ENCODE measurements around the gene ZNF101. TPM values are rescaled to one million over a fixed set of nuclear protein-coding genes. Genes with fewer than 3 reads are reported as not detected.
A peak's percentile ranks its signal among the peaks of the same experiment; 100 is the strongest.
"Not testable (repeated sequence)": the region's sequence is repeated elsewhere in the genome, so short reads cannot be mapped to it uniquely, and the experiment has no call there.

Gene ZNF101
- total RNA-seq, 1 donor from 2014 or later = 4.7 TPM

GRCh38 chr19:19659646-19660245 lies 8.9 kb upstream of the ZNF101 start:
- Histone ChIP-seq H3K27me3 (ENCODE audit: control insufficient read depth in 3 of 3, insufficient read depth in 3 of 3, low read length in 3 of 3) (no peaks in the 10 kb centered on the region), H3K36me3 (ENCODE audit: control insufficient read depth in 3 of 3, insufficient read depth in 3 of 3, low read length in 3 of 3) (peaks cover 51 to 57% (median 53%) of the 10 kb centered on the region in 3 donors), H3K4me3 (ENCODE audit: low read length in 3 of 3) (no peak overlapping the region), H3K9me3 (ENCODE audit: control insufficient read depth in 3 of 3, low read length in 3 of 3) (no peaks in the 10 kb centered on the region), H3K4me1 (ENCODE audit: control insufficient read depth in 3 of 3, insufficient read depth in 3 of 3, low read length in 3 of 3) (peaks cover 19 to 24% (median 20%) of the 10 kb centered on the region in 3 donors), H3K9ac (ENCODE audit: low read depth in 1 of 3, low read length in 3 of 3) (no peak overlapping the region), H3K27ac (ENCODE audit: low read depth, low read length) (no peak overlapping the region)

GRCh38 chr19:19661141-19661674 lies 7.4 kb upstream of the ZNF101 start:
- peaks cover 19 to 24% (median 20%) of the 10 kb centered on the region in 3 donors for H3K4me1 ChIP-seq (ENCODE audit: control insufficient read depth in 3 of 3, insufficient read depth in 3 of 3, low read length in 3 of 3)
- H3K27ac ChIP-seq (ENCODE audit: low read depth, low read length) = no peak overlapping the region
- no peak overlapping the region for H3K4me3 ChIP-seq (ENCODE audit: low read length in 3 of 3)
- peaks cover 36 to 42% (median 39%) of the 10 kb centered on the region in 3 donors for H3K36me3 ChIP-seq (ENCODE audit: control insufficient read depth in 3 of 3, insufficient read depth in 3 of 3, low read length in 3 of 3)
- H3K9ac ChIP-seq (ENCODE audit: low read depth in 1 of 3, low read length in 3 of 3) = peak overlapping the region in 1 of 3 donors; percentile 25
- no peaks in the 10 kb centered on the region for H3K9me3 ChIP-seq (ENCODE audit: control insufficient read depth in 3 of 3, low read length in 3 of 3)
- H3K27me3 ChIP-seq (ENCODE audit: control insufficient read depth in 3 of 3, insufficient read depth in 3 of 3, low read length in 3 of 3) = no peaks in the 10 kb centered on the region

GRCh38 chr19:19661675-19662251 lies 6.9 kb upstream of the ZNF101 start:
- H3K9me3 ChIP-seq (ENCODE audit: control insufficient read depth in 3 of 3, low read length in 3 of 3) = no peaks in the 10 kb centered on the region
- H3K4me1 ChIP-seq (ENCODE audit: control insufficient read depth in 3 of 3, insufficient read depth in 3 of 3, low read length in 3 of 3) = peaks cover 19 to 24% (median 20%) of the 10 kb centered on the region in 3 donors
- no peak overlapping the region for H3K27ac ChIP-seq (ENCODE audit: low read depth, low read length)
- peak overlapping the region in 1 of 3 donors; percentile 25 for H3K9ac ChIP-seq (ENCODE audit: low read depth in 1 of 3, low read length in 3 of 3)
- peak overlapping the region in 2 of 3 donors; percentile 96 to 99 for H3K4me3 ChIP-seq (ENCODE audit: low read length in 3 of 3)
- no peaks in the 10 kb centered on the region for H3K27me3 ChIP-seq (ENCODE audit: control insufficient read depth in 3 of 3, insufficient read depth in 3 of 3, low read length in 3 of 3)
- H3K36me3 ChIP-seq (ENCODE audit: control insufficient read depth in 3 of 3, insufficient read depth in 3 of 3, low read length in 3 of 3) = peaks cover 30 to 36% (median 33%) of the 10 kb centered on the region in 3 donors

GRCh38 chr19:19662344-19662743 lies 6.3 kb upstream of the ZNF101 start:
- H3K36me3 ChIP-seq (ENCODE audit: control insufficient read depth in 3 of 3, insufficient read depth in 3 of 3, low read length in 3 of 3) = peaks cover 25 to 31% (median 28%) of the 10 kb centered on the region in 3 donors
- peaks cover 19 to 24% (median 20%) of the 10 kb centered on the region in 3 donors for H3K4me1 ChIP-seq (ENCODE audit: control insufficient read depth in 3 of 3, insufficient read depth in 3 of 3, low read length in 3 of 3)
- H3K9ac ChIP-seq (ENCODE audit: low read depth in 1 of 3, low read length in 3 of 3) = peak overlapping the region; percentile 77 to 96 (median 95)
- peak overlapping the region; percentile 93 to 99 (median 96) for H3K4me3 ChIP-seq (ENCODE audit: low read length in 3 of 3)
- no peaks in the 10 kb centered on the region for H3K9me3 ChIP-seq (ENCODE audit: control insufficient read depth in 3 of 3, low read length in 3 of 3)
- no peaks in the 10 kb centered on the region for H3K27me3 ChIP-seq (ENCODE audit: control insufficient read depth in 3 of 3, insufficient read depth in 3 of 3, low read length in 3 of 3)
- H3K27ac ChIP-seq (ENCODE audit: low read depth, low read length) = no peak overlapping the region

- Histone ChIP-seq H3K9ac (ENCODE audit: low read depth in 1 of 3, low read length in 3 of 3) (peak overlapping the region; percentile 77 to 96 (median 95)), H3K36me3 (ENCODE audit: control insufficient read depth in 3 of 3, insufficient read depth in 3 of 3, low read length in 3 of 3) (peaks cover 20 to 26% (median 24%) of the 10 kb centered on the region in 3 donors), H3K27ac (ENCODE audit: low read depth, low read length) (peak overlapping the region; percentile 94), H3K27me3 (ENCODE audit: control insufficient read depth in 3 of 3, insufficient read depth in 3 of 3, low read length in 3 of 3) (no peaks in the 10 kb centered on the region), H3K9me3 (ENCODE audit: control insufficient read depth in 3 of 3, low read length in 3 of 3) (no peaks in the 10 kb centered on the region), H3K4me1 (ENCODE audit: control insufficient read depth in 3 of 3, insufficient read depth in 3 of 3, low read length in 3 of 3) (peaks cover 19 to 24% (median 20%) of the 10 kb centered on the region in 3 donors), H3K4me3 (ENCODE audit: low read length in 3 of 3) (peak overlapping the region; percentile 93 to 99 (median 96))
Observed at GRCh38 chr19:19662871-19663255, 5.8 kb upstream of the ZNF101 start.

- Histone ChIP-seq H3K9ac (ENCODE audit: low read depth in 1 of 3, low read length in 3 of 3) (peak within 1 kb of the TSS; percentile 77 to 96 (median 95)), H3K27ac (ENCODE audit: low read depth, low read length) (peak within 1 kb of the TSS; percentile 94), H3K4me3 (ENCODE audit: low read length in 3 of 3) (peak within 1 kb of the TSS; percentile 93 to 99 (median 96)), H3K4me1 (ENCODE audit: control insufficient read depth in 3 of 3, insufficient read depth in 3 of 3, low read length in 3 of 3) (peaks cover 22 to 28% (median 23%) of the 10 kb centered on the region in 3 donors), H3K36me3 (ENCODE audit: control insufficient read depth in 3 of 3, insufficient read depth in 3 of 3, low read length in 3 of 3) (peaks cover 14 to 21% (median 18%) of the 10 kb centered on the region in 3 donors), H3K9me3 (ENCODE audit: control insufficient read depth in 3 of 3, low read length in 3 of 3) (no peaks in the 10 kb centered on the region), H3K27me3 (ENCODE audit: control insufficient read depth in 3 of 3, insufficient read depth in 3 of 3, low read length in 3 of 3) (no peaks in the 10 kb centered on the region)
Observed at GRCh38 chr19:19663256-19664120, 5.2 kb upstream of the ZNF101 start, which contains the start of gene ATP13A1. Gene ATP13A1 (minus strand): TSS chr19:19663676. CDS start chr19:19663666, 10 bp downstream.

- not testable (repeated sequence) for H3K27me3 ChIP-seq (ENCODE audit: control insufficient read depth in 3 of 3, insufficient read depth in 3 of 3, low read length in 3 of 3); H3K27ac ChIP-seq (ENCODE audit: low read depth, low read length); H3K4me3 ChIP-seq (ENCODE audit: low read length in 3 of 3); H3K9me3 ChIP-seq (ENCODE audit: control insufficient read depth in 3 of 3, low read length in 3 of 3); H3K9ac ChIP-seq (ENCODE audit: low read depth in 1 of 3, low read length in 3 of 3)
- peaks cover 28 to 40% (median 30%) of the 10 kb centered on the region in 3 donors for H3K4me1 ChIP-seq (ENCODE audit: control insufficient read depth in 3 of 3, insufficient read depth in 3 of 3, low read length in 3 of 3)
- H3K36me3 ChIP-seq (ENCODE audit: control insufficient read depth in 3 of 3, insufficient read depth in 3 of 3, low read length in 3 of 3) = peaks cover 8 to 11% (median 8%) of the 10 kb centered on the region in 3 donors
Observed at GRCh38 chr19:19665420-19665948, 3.2 kb upstream of the ZNF101 start.

- H3K9me3 ChIP-seq (ENCODE audit: control insufficient read depth in 3 of 3, low read length in 3 of 3) = no peaks in the 10 kb centered on the region
- no peaks in the 10 kb centered on the region for H3K27me3 ChIP-seq (ENCODE audit: control insufficient read depth in 3 of 3, insufficient read depth in 3 of 3, low read length in 3 of 3)
Observed at GRCh38 chr19:19670070-19670551, 1.5 kb downstream of the ZNF101 start.

GRCh38 chr19:19672816-19673215 lies 4.2 kb downstream of the ZNF101 start:
- H3K27ac ChIP-seq (ENCODE audit: low read depth, low read length) = no peak overlapping the region
- no peak overlapping the region for H3K4me3 ChIP-seq (ENCODE audit: low read length in 3 of 3)
- no peaks in the 10 kb centered on the region for H3K27me3 ChIP-seq (ENCODE audit: control insufficient read depth in 3 of 3, insufficient read depth in 3 of 3, low read length in 3 of 3)
- H3K4me1 ChIP-seq (ENCODE audit: control insufficient read depth in 3 of 3, insufficient read depth in 3 of 3, low read length in 3 of 3) = peaks cover 8 to 16% (median 12%) of the 10 kb centered on the region in 3 donors
- peaks cover 3 to 10% (median 4%) of the 10 kb centered on the region in 3 donors for H3K36me3 ChIP-seq (ENCODE audit: control insufficient read depth in 3 of 3, insufficient read depth in 3 of 3, low read length in 3 of 3)
- no peaks in the 10 kb centered on the region for H3K9me3 ChIP-seq (ENCODE audit: control insufficient read depth in 3 of 3, low read length in 3 of 3)
- no peak overlapping the region for H3K9ac ChIP-seq (ENCODE audit: low read depth in 1 of 3, low read length in 3 of 3)

More at GRCh38 chr19:19670070-19670551, 1.5 kb downstream of the ZNF101 start:
- no peak overlapping the region for H3K9ac ChIP-seq (ENCODE audit: low read depth in 1 of 3, low read length in 3 of 3)
- peaks cover 0 to under 1% (median 0%) of the 10 kb centered on the region in 3 donors for H3K36me3 ChIP-seq (ENCODE audit: control insufficient read depth in 3 of 3, insufficient read depth in 3 of 3, low read length in 3 of 3)
- peaks cover 8 to 16% (median 12%) of the 10 kb centered on the region in 3 donors for H3K4me1 ChIP-seq (ENCODE audit: control insufficient read depth in 3 of 3, insufficient read depth in 3 of 3, low read length in 3 of 3)
- peak overlapping the region in 1 of 3 donors; percentile 80 for H3K4me3 ChIP-seq (ENCODE audit: low read length in 3 of 3)
- no peak overlapping the region for H3K27ac ChIP-seq (ENCODE audit: low read depth, low read length)

Data from skeletal muscle tissue (tissue), 4 donors.